CD4-positive, alpha-beta T cell treated with Interleukin-15 for 1 hour (primary cell): Measurements from ENCODE around the gene ESR1.
"Not testable (repeated sequence)": the region's sequence is repeated elsewhere in the genome, so short reads cannot be mapped to it uniquely, and the experiment has no call there.

ENCODE experiments used
- DNase-seq: peaks from one replicate; pipeline ENCODE4 v3.0.0-alpha.2; 2020

Gene ESR1

GRCh38 chr6:152100183-152100618, 292.7 kb downstream of the ESR1 start:
- DNase-seq, result peak; percentile 38

GRCh38 chr6:152107973-152108372, 300.5 kb downstream of the ESR1 start:
- DNase-seq, result no peak

GRCh38 chr6:152110886-152111820, 303.7 kb downstream of the ESR1 start:
- DNase-seq, result no peak

GRCh38 chr6:152112491-152113261, 305.2 kb downstream of the ESR1 start:
- DNase-seq, result no peak

- no peak for DNase-seq
Measured at GRCh38 chr6:152117156-152118133, 310.0 kb downstream of the ESR1 start.

- no peak for DNase-seq
Measured at GRCh38 chr6:152118224-152118623, 310.7 kb downstream of the ESR1 start.

GRCh38 chr6:152118678-152119077, 311.2 kb downstream of the ESR1 start:
- no peak for DNase-seq

- no peak for DNase-seq
Measured at GRCh38 chr6:152119831-152120230, 312.3 kb downstream of the ESR1 start.

GRCh38 chr6:152121910-152122309, 314.4 kb downstream of the ESR1 start:
- no peak for DNase-seq

- no peak for DNase-seq
Measured at GRCh38 chr6:152122434-152122833, 315.0 kb downstream of the ESR1 start.

- DNase-seq, result no peak
Measured at GRCh38 chr6:152123076-152123475, 315.6 kb downstream of the ESR1 start.

- no peak for DNase-seq
Measured at GRCh38 chr6:152124429-152125074, 317.1 kb downstream of the ESR1 start.

- DNase-seq, result no peak
Measured at GRCh38 chr6:152127432-152128165, 320.1 kb downstream of the ESR1 start.

GRCh38 chr6:152129691-152130151, 322.2 kb downstream of the ESR1 start:
- DNase-seq, result no peak

GRCh38 chr6:152130441-152130840, 323.0 kb downstream of the ESR1 start:
- DNase-seq, result no peak

GRCh38 chr6:152135755-152136448, 328.4 kb downstream of the ESR1 start:
- no peak for DNase-seq

GRCh38 chr6:152136449-152136825, 329.0 kb downstream of the ESR1 start:
- no peak for DNase-seq

GRCh38 chr6:152138344-152138743, 330.9 kb downstream of the ESR1 start:
- not testable (repeated sequence) for DNase-seq

GRCh38 chr6:152142105-152142504, 334.6 kb downstream of the ESR1 start:
- no peak for DNase-seq

- DNase-seq, result no peak
Measured at GRCh38 chr6:152143359-152143758, 335.9 kb downstream of the ESR1 start.

GRCh38 chr6:152146385-152146784, 338.9 kb downstream of the ESR1 start:
- DNase-seq, result no peak
